PFSK-1 (cell line): ENCODE measurements around the gene SUGP2.

ENCODE experiments used
- FOXP2 ChIP-seq: optimal IDR thresholded peaks from 2 replicates; pipeline ENCODE3; 2011; ENCODE audit warnings: borderline replicate concordance, control low read depth, inconsistent platforms; ENCODE audit not compliant: insufficient read depth; ENCODE audit errors: extremely low read length, extremely low read depth
- POLR2AphosphoS5 ChIP-seq: IDR thresholded peaks from 2 replicates; pipeline ENCODE4 v1.6.1; 2012; ENCODE audit warnings: low read depth, mild to moderate bottlenecking, control low read depth, low read length, moderate library complexity
- REST ChIP-seq, 2 experiments: IDR thresholded peaks; 2 replicates each; pipeline versions ENCODE4 v1.6.1 to v1.8.0; 2011 to 2012; ENCODE audit warnings: low read depth in 2 of 2, low read length in 2 of 2, control low read depth in 1 of 2, inconsistent platforms in 1 of 2, mild to moderate bottlenecking in 1 of 2, moderate library complexity in 1 of 2; ENCODE audit not compliant: insufficient read depth in 1 of 2
- SIN3A ChIP-seq: IDR thresholded peaks from 2 replicates; pipeline ENCODE4 v1.6.1; 2012; ENCODE audit warnings: mild to moderate bottlenecking, low read length, moderate library complexity, borderline replicate concordance; ENCODE audit not compliant: insufficient read depth
- TAF1 ChIP-seq: IDR thresholded peaks from 2 replicates; pipeline ENCODE4 v1.6.1; 2012; ENCODE audit warnings: low read length, control low read depth, borderline replicate concordance; ENCODE audit not compliant: insufficient read depth

Gene SUGP2

GRCh38 chr19:19063183-19064097, 30.1 kb upstream of the SUGP2 start, which contains the start of gene SLC25A42:
SLC25A42 (plus strand) TSS chr19:19063994; CDS start chr19:19096125, 32,131 bp downstream.
- TF ChIP-seq POLR2AphosphoS5 (peak; percentile 62; the same call in 1 of the 2 replicates), TAF1 (no peak), REST (IDR thresholded peaks at IDR 0.05; ENCODE audit: insufficient read depth in 1 of 2, low read depth in 2 of 2, low read length in 2 of 2) (0 out of 4 replicates have a peak, but pooled peaks of 1 of the 2 experiments have one; percentile 6), SIN3A (no peak), FOXP2 (peak; percentile 80)

- no peak for TF ChIP-seq POLR2AphosphoS5
- TF ChIP-seq SIN3A, result no peak
- TF ChIP-seq TAF1, result no peak
- no peak for TF ChIP-seq FOXP2
- TF ChIP-seq REST (IDR thresholded peaks at IDR 0.05; ENCODE audit: insufficient read depth in 1 of 2, low read depth in 2 of 2, low read length in 2 of 2), result no peak
These were observed 29.3 kb upstream of the SUGP2 start for GRCh38 chr19:19062454-19063182.

GRCh38 chr19:19061506-19061905, 28.2 kb upstream of the SUGP2 start:
- TF ChIP-seq TAF1 (no peak), SIN3A (no peak), REST (IDR thresholded peaks at IDR 0.05; ENCODE audit: insufficient read depth in 1 of 2, low read depth in 2 of 2, low read length in 2 of 2) (no peak), POLR2AphosphoS5 (no peak), FOXP2 (no peak)

- TF ChIP-seq REST (IDR thresholded peaks at IDR 0.05; ENCODE audit: insufficient read depth in 1 of 2, low read depth in 2 of 2, low read length in 2 of 2) (no peak), POLR2AphosphoS5 (no peak), TAF1 (no peak)
These were observed 26.7 kb upstream of the SUGP2 start for GRCh38 chr19:19059837-19060611.
